ENCODE data around the gene SLC2A10.

GRCh38 chr20:46672543-46673148, 36.8 kb upstream of the SLC2A10 start:
- TF ChIP-seq BHLHE40 (IDR thresholded peaks at IDR 0.05; ENCODE audit: borderline replicate concordance) (no peak), SP1 (IDR thresholded peaks at IDR 0.05) (no peak), ARNT (IDR thresholded peaks at IDR 0.05) (no peak), ELF4 (IDR thresholded peaks at IDR 0.05) (no peak), SUZ12 (IDR thresholded peaks at IDR 0.05) (no peak), FOXM1 (IDR thresholded peaks at IDR 0.05; ENCODE audit: borderline replicate concordance) (no peak), NFRKB (IDR thresholded peaks at IDR 0.05) (no peak), FOXA1 (IDR thresholded peaks at IDR 0.05) (no peak), HDGF (IDR thresholded peaks at IDR 0.05; ENCODE audit: borderline replicate concordance) (no peak), TARDBP (IDR thresholded peaks at IDR 0.05) (no peak)

Measured in HEK293T (cell line).